Hepatocyte (in vitro differentiated cells): ENCODE data around the gene TMEM156.

Experiments
- CTCF ChIP-seq: fragments of 200-600 bp; sonication (generic); IDR thresholded peaks from 2 replicates; pipeline ENCODE4 v1.5.1; 2016; ENCODE audit warnings: antibody characterized with exemption, mild to moderate bottlenecking; ENCODE audit not compliant: poor library complexity
- EZH2 ChIP-seq: fragments of 200-600 bp; sonication (generic); IDR thresholded peaks from 2 replicates; pipeline ENCODE4 v1.6.1; 2016; ENCODE audit warnings: antibody characterized with exemption, mild to moderate bottlenecking, borderline replicate concordance
- EZH2phosphoT487 ChIP-seq: fragments of 200-600 bp; sonication (generic); IDR thresholded peaks from one replicate; pipeline ENCODE4 v1.6.1; 2018; ENCODE audit warnings: antibody characterized with exemption, mild to moderate bottlenecking, low read depth, moderate library complexity; ENCODE audit not compliant: unreplicated experiment, severe bottlenecking

GRCh38 chr4:38944440-38944839 lies 87.8 kb downstream of the TMEM156 start:
- TF ChIP-seq CTCF (no peak), EZH2phosphoT487 (no peak), EZH2 (no peak)
